T-helper 17 cell (primary cell): Measurements from ENCODE around the gene ACOXL. TPM values are rescaled to one million over a fixed set of nuclear protein-coding genes. Genes with fewer than 3 reads are reported as not detected.
"Not testable (repeated sequence)": the region's sequence is repeated elsewhere in the genome, so short reads cannot be mapped to it uniquely, and the experiment has no call there.

ENCODE experiments used
- ATAC-seq: fragments of 150-1000 bp; cut with Tn5 transposase; 2 replicates; pipeline ENCODE4 v1.10.0; 2021; ENCODE audit warnings: mild to moderate bottlenecking, moderate library complexity
- DNase-seq, 3 donors: peaks; one replicate each; pipeline versions ENCODE4 v3.0.0 to v3.0.0-alpha.2; 2020 to 2021
- H3K9me3 ChIP-seq: one replicate; pipeline ENCODE4 v1.7.0; 2013; ENCODE audit warnings: low read length, mild to moderate bottlenecking; ENCODE audit not compliant: control insufficient read depth, poor library complexity, severe bottlenecking
- H3K27ac Mint-ChIP-seq: one replicate; pipeline ENCODE4 v1.8.0; 2022; ENCODE audit warnings: mild to moderate bottlenecking, moderate library complexity, mixed read lengths
- H3K27me3 Mint-ChIP-seq: one replicate; pipeline ENCODE4 v1.8.0; 2022; ENCODE audit warnings: mixed read lengths
- H3K36me3 Mint-ChIP-seq: one replicate; pipeline ENCODE4 v1.8.0; 2022; ENCODE audit warnings: low read depth, mixed read lengths
- H3K4me1 Mint-ChIP-seq: one replicate; pipeline ENCODE4 v1.8.0; 2022; ENCODE audit warnings: mild to moderate bottlenecking, mixed read lengths
- H3K4me3 Mint-ChIP-seq: one replicate; pipeline ENCODE4 v1.8.0; 2022; ENCODE audit warnings: mild to moderate bottlenecking, moderate library complexity, mixed read lengths
- total RNA-seq, 4 donors: library from RNA in 2 of 4; stranded (reverse) in 2 of 4; gene quantifications; one replicate each; pipeline ENCODE4 v1.2.3 and lab custom pipeline; 2022 to 2026

ACOXL gene
- total RNA-seq, 2 donors from 2014 or later: not detected

DNA sequence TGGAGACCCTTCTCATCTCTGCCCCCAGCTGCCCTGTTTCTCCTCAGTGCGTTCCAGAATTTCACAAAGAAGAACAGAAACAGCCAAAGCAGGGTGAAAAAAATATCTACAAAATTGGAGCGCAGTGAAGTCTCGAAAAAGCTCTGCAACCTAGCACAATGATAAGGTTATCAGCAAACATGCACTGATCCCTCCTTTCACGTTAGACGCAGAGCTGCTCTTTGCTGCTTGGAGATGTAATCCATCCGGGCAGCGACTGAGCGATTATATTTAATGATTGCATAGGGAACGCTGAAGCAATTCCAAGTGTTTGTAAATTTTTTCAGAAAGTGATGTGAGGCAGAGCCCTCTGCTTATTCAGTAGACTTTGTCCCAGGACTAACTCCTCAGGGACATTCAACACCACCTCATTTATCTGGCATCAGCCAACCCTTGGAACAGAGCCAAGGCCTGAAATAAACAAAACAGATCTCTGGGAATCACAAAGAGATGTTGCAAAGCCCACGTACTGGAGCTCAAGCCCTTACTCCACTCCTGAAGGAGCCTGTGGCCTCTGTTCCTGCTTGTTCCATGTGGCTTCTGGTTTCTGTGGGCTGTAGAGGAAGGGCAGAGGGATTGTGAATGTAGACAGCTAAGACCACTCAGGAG, 215.8 kb downstream of the ACOXL start:
- H3K4me3 Mint-ChIP-seq: no peak overlapping the region
- no peaks in the 10 kb centered on the region for H3K27me3 Mint-ChIP-seq
- H3K36me3 Mint-ChIP-seq: no peaks in the 10 kb centered on the region
- DNase-seq (no peak), ATAC-seq (no peak)
- H3K27ac Mint-ChIP-seq: no peak overlapping the region
- H3K9me3 ChIP-seq: no peaks in the 10 kb centered on the region
- H3K4me1 Mint-ChIP-seq: no peaks in the 10 kb centered on the region

DNA sequence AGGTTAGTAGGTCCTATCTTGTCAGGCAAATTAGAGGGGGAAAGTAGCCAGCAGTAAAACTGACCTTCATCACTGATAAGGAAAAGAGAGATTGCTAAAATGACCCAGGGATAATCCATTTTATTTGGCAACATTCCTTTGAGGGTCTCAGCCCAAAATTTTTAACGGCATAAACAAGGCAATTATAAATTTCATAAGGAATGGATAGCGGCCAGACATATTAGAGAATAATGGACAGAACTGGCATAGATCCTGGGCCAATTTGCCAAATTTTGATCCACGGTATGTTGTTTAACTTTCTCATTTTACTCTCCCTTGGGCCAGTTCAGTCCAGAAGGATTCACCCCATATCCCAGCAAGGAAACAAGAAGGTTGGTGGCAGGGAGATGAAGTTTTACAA, 217.9 kb downstream of the ACOXL start:
- Mint-ChIP-seq H3K27me3 (peaks cover 12% of the 10 kb centered on the region), H3K4me3 (no peak overlapping the region), H3K36me3 (no peaks in the 10 kb centered on the region), H3K4me1 (no peaks in the 10 kb centered on the region), H3K27ac (no peak overlapping the region)
- H3K9me3 ChIP-seq: no peaks in the 10 kb centered on the region
- no peak for DNase-seq
- no peak for ATAC-seq

DNA sequence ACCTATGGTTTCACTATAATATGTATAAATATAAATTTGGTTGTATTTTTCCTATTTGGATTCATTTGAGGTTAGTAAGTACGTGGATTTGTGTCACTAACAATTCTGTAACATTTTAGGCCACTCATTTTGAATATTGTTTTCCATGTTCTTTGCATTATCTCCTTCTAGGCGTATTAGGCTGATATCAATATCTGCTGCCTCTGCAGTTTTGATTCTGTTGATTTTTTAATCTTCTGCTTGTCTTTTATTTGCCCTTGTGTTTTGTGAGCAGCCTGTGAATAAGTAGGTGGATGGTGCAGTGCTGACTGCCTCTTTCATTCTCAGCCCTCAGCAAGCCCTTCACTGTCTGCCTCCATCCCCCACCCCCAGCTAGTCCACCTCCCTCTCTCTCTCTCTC, 222.7 kb downstream of the ACOXL start:
- DNase-seq (no peak), ATAC-seq (no peak)
- no peaks in the 10 kb centered on the region for H3K4me1 Mint-ChIP-seq
- H3K27ac Mint-ChIP-seq: no peak overlapping the region
- no peak overlapping the region for H3K4me3 Mint-ChIP-seq
- no peaks in the 10 kb centered on the region for H3K9me3 ChIP-seq
- H3K27me3 Mint-ChIP-seq: peaks cover 35% of the 10 kb centered on the region
- H3K36me3 Mint-ChIP-seq: no peaks in the 10 kb centered on the region

DNA sequence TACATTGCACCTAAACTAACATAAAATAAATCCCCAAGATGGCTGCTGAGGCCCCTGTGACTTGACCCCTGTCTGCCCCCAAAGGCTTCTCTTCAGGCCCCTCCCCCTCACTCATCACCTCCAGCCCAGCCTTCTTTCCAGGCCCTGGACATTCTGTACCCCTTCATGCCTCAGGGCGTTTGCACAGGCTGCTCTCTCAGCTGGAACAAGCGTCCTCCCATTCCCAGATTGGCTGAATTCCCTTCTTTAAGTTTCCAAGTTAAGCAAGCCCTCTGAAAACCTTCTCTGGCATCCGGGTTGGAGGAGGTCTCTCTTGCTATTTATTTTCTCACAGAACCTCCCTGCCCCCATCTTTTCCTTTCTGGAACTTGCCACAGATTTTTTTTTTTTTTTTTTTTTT, 223.2 kb downstream of the ACOXL start:
- H3K27me3 Mint-ChIP-seq: peaks cover 35% of the 10 kb centered on the region
- H3K4me1 Mint-ChIP-seq: no peaks in the 10 kb centered on the region
- no peak for DNase-seq
- no peaks in the 10 kb centered on the region for H3K36me3 Mint-ChIP-seq
- no peak overlapping the region for H3K27ac Mint-ChIP-seq
- no peaks in the 10 kb centered on the region for H3K9me3 ChIP-seq
- no peak overlapping the region for H3K4me3 Mint-ChIP-seq
- ATAC-seq: no peak

DNA sequence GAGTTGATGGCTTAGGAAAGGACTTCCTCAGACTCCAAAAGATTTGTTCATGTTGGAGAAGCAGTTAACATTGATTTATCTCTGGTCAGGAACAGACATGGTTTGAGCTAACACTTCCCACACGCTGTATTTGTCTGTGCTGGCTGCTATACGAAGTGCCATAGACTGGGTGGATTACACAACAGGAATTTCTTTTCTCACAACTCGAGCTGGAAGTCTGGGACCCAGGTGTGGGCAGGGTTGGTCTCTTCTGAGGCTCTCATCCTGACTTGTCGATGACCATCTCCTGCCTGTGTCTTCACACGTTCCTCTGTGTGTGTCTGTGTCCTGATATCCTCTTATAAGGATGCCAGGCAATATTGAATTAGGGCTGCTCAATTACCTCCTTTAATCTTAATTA, 224.9 kb downstream of the ACOXL start:
- ATAC-seq (no peak), DNase-seq (no peak)
- Mint-ChIP-seq H3K27ac (no peak overlapping the region), H3K4me3 (no peak overlapping the region), H3K4me1 (no peaks in the 10 kb centered on the region), H3K27me3 (peaks cover 35% of the 10 kb centered on the region), H3K36me3 (no peaks in the 10 kb centered on the region)
- H3K9me3 ChIP-seq: no peaks in the 10 kb centered on the region

DNA sequence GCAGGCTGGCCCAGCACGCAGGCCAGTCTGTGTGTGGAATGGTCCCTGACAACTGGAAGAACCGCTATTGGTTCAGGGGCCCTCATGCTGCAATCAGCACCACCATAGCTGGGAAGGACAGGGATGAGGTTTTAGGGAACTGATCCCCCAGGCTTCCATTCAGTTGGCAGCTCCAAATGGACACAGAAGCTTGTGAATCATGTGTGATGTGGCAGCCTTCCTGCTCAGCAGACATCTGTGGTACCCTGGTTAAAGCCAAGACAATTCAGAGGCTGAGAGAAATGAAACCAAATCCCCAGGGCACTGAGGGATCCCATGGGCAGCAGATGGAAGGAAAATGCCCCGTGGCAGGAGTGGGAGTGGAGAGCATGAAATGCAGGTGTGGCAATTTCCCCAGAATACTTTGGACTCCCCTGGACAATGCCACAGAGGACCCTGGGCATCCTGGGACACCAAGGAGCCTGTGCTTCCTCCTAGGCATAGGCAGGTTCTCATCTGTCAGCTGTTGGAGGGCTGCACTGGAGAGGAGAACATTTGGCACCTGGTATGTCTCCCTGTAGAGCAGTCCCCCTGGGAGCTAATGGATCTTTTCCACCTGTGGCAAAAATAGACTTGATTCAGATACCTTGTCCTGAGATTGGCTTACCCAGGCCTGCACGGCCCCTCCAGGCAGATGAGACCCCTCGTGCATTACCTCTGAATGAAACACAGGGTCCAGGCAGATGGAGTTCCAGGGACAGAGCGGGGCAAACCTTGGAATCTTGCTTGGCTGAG, 226.2 kb downstream of the ACOXL start:
- Mint-ChIP-seq H3K4me1 (no peaks in the 10 kb centered on the region), H3K36me3 (no peaks in the 10 kb centered on the region), H3K27me3 (peaks cover 32% of the 10 kb centered on the region), H3K4me3 (no peak overlapping the region), H3K27ac (no peak overlapping the region)
- H3K9me3 ChIP-seq: no peaks in the 10 kb centered on the region
- no peak for ATAC-seq
- DNase-seq: no peak

DNA sequence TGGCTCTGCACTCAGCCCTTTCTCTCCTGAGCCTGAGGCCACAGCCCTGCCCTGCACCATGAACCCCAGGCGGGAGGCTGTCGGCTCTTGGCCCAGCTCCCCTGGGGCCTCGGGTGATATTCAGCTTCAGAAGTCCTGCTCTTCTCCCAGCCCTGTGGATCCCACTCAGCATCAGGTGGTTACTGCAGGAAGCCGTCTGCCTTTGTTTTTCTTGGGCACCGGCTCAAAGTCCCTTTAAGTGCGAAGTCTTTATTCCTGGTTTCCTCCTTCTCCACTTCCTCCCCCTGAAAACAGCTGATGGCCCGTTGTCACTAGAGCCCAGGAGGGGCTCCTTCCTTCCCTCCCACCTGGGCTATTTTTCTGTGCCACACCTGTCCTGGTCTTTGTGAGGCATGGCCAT, 226.8 kb downstream of the ACOXL start:
- Mint-ChIP-seq H3K27ac (no peak overlapping the region), H3K4me1 (no peaks in the 10 kb centered on the region), H3K36me3 (no peaks in the 10 kb centered on the region), H3K4me3 (no peak overlapping the region), H3K27me3 (peaks cover 30% of the 10 kb centered on the region)
- DNase-seq: no peak
- H3K9me3 ChIP-seq: no peaks in the 10 kb centered on the region
- ATAC-seq: no peak

DNA sequence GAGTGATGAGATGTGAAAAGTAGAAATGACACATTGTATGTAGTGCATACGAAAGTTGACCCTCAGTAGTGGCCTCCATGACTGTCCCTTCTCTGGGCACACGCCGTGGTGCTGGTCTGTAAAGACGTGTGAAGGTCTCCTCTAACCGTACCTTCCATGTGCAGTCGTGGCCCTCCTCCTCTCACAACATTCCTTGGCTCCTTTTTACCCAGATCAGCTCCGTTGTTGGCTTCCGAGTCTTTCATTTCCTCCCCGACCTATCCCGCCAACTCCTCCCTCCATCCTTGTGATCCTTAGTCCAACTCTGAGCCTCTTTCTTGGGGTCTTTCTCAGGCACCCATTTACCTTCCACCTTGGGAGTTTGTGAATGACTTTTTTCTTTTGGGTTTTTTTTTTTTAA, 227.9 kb downstream of the ACOXL start:
- Mint-ChIP-seq H3K4me3 (no peak overlapping the region), H3K27ac (no peak overlapping the region), H3K36me3 (no peaks in the 10 kb centered on the region), H3K27me3 (peaks cover 23% of the 10 kb centered on the region), H3K4me1 (no peaks in the 10 kb centered on the region)
- DNase-seq (no peak), ATAC-seq (no peak)
- no peaks in the 10 kb centered on the region for H3K9me3 ChIP-seq

DNA sequence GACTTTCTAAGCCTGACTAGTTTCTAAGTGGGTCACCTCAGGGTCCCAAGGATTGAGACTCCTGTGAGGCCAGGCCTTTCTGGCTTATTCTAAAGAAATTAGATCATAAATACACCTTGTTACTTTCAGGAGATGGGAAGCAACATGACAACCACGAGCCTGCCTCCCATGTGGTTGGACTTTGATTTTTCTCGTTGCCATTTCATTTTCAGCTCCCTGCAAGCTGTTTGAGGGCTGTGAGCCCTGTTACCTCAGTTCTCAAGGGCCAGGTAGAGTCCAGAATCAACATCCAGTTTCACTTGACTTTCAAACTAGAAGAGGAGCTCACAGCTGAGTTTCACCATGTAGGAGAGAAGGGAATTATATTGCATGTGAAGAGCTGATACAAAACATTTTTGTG, 228.6 kb downstream of the ACOXL start:
- DNase-seq (no peak), ATAC-seq (no peak)
- Mint-ChIP-seq H3K27ac (no peak overlapping the region), H3K4me1 (no peaks in the 10 kb centered on the region), H3K4me3 (no peak overlapping the region), H3K27me3 (peaks cover 20% of the 10 kb centered on the region), H3K36me3 (no peaks in the 10 kb centered on the region)
- no peaks in the 10 kb centered on the region for H3K9me3 ChIP-seq

DNA sequence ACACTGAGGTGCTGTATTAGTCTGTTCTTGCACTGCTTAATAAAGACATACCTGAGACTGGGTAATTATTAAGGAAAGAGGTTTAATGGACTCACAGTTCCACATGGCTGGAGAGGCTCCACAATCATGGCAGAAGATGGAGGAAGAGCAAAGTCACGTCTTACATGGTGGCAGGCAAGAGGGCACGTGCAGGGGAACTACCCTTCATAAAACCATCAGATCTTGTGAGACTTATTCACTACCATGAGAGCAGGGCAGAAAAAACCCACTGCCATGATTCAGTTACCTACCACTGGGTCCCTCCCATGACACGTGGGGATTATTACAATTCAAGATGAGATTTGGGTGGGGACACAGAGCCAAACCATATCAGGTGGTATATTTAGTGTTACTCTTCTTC, 229.3 kb downstream of the ACOXL start:
- H3K4me1 Mint-ChIP-seq, H3K36me3 Mint-ChIP-seq, H3K4me3 Mint-ChIP-seq, H3K27ac Mint-ChIP-seq, ATAC-seq, DNase-seq, H3K9me3 ChIP-seq: not testable (repeated sequence)
- H3K27me3 Mint-ChIP-seq: peaks cover 20% of the 10 kb centered on the region

DNA sequence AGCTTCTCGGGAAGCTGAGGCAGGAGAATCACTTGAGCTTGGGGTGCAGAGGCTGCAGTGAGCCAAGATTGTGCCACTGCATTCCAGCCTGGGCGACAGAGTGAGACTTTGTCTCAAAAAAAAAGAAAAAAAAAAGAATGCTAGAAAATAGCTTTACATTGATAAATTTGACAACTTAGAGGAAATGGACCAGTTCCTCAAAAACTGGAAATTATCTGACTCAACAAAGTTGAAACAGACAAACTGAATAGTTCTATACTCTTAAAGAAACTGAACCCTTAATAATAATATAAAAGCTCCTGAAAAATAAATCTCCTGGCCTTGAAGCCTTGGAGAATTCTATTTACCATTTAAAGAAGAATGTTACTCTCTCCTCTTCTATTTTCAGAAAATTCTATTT, 237.3 kb downstream of the ACOXL start:
- no peaks in the 10 kb centered on the region for H3K9me3 ChIP-seq
- DNase-seq (no peak), ATAC-seq (no peak)
- H3K27ac Mint-ChIP-seq: no peak overlapping the region
- H3K27me3 Mint-ChIP-seq: peaks cover 8% of the 10 kb centered on the region
- H3K4me3 Mint-ChIP-seq: no peak overlapping the region
- no peaks in the 10 kb centered on the region for H3K4me1 Mint-ChIP-seq
- no peaks in the 10 kb centered on the region for H3K36me3 Mint-ChIP-seq

DNA sequence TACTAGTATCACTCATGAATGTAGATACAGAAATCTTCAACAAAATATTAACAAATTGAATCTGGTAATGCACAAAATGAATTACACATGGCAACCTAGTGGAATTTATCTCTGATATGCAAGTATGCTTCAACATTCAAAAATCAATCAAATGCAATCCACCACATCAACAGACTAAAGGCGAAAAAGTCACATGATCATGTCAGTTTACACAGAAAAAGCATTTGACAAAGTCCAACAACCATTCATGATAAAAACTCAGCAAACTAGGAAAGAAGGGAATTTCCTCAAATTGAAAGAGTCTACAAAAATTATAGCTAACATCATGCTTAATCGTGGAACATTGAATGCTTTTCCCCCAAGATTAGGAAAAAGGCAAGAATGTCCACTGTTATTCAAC, 237.8 kb downstream of the ACOXL start:
- no peak overlapping the region for H3K27ac Mint-ChIP-seq
- no peaks in the 10 kb centered on the region for H3K36me3 Mint-ChIP-seq
- no peaks in the 10 kb centered on the region for H3K9me3 ChIP-seq
- ATAC-seq (no peak), DNase-seq (no peak)
- H3K27me3 Mint-ChIP-seq: peaks cover 10% of the 10 kb centered on the region
- H3K4me3 Mint-ChIP-seq: no peak overlapping the region
- H3K4me1 Mint-ChIP-seq: no peaks in the 10 kb centered on the region

DNA sequence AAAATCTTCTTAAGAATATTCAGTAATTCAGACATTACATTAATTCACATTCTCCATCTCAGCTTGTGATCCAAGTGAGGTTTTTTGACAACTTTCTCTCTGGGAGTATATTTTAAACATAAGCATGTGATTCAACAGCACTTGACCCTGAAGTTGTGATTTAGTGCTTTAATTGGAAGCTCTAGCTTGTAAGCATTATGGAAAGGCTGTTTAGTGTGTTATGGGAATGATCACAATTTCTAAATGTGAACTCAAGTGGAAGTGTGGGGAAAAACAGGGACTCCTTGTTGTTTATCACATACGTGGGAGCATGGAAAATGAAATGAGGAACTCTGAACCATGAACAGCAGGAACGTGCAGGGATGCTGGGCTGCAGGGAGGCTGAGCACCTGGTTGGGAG, 239.4 kb downstream of the ACOXL start:
- Mint-ChIP-seq H3K27me3 (peaks cover 15% of the 10 kb centered on the region), H3K36me3 (no peaks in the 10 kb centered on the region)
- no peak for ATAC-seq

DNA sequence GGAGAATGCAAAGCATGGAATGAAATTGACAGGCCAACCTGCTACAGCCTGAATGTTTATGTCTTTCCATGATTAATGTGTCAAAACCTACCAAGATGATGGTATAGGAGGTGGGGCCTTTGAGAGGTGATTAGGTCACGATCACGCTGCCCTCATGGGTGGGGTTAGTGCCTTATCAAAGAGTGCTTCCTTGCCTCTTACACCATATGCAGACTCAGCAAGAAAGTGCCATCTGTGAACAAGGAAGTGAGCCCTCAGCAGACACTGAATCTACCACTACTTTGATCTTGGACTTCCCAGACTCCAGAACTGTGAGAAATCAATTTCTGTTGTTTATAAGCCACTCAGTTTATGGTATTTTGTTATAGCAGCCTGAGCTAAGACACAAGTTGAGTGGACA, 240.9 kb downstream of the ACOXL start:
- no peak for DNase-seq
- Mint-ChIP-seq H3K27ac (no peak overlapping the region), H3K4me3 (no peak overlapping the region), H3K4me1 (no peaks in the 10 kb centered on the region), H3K36me3 (no peaks in the 10 kb centered on the region), H3K27me3 (peaks cover 12% of the 10 kb centered on the region)
- ATAC-seq: no peak
- H3K9me3 ChIP-seq: no peaks in the 10 kb centered on the region

More for the DNA sequence above, 239.4 kb downstream of the ACOXL start:
- Mint-ChIP-seq H3K27ac (no peak overlapping the region), H3K4me1 (no peaks in the 10 kb centered on the region), H3K4me3 (no peak overlapping the region)
- no peak for DNase-seq
- no peaks in the 10 kb centered on the region for H3K9me3 ChIP-seq
